ENCODE measurements around the gene MYOG.

Gene MYOG

DNA sequence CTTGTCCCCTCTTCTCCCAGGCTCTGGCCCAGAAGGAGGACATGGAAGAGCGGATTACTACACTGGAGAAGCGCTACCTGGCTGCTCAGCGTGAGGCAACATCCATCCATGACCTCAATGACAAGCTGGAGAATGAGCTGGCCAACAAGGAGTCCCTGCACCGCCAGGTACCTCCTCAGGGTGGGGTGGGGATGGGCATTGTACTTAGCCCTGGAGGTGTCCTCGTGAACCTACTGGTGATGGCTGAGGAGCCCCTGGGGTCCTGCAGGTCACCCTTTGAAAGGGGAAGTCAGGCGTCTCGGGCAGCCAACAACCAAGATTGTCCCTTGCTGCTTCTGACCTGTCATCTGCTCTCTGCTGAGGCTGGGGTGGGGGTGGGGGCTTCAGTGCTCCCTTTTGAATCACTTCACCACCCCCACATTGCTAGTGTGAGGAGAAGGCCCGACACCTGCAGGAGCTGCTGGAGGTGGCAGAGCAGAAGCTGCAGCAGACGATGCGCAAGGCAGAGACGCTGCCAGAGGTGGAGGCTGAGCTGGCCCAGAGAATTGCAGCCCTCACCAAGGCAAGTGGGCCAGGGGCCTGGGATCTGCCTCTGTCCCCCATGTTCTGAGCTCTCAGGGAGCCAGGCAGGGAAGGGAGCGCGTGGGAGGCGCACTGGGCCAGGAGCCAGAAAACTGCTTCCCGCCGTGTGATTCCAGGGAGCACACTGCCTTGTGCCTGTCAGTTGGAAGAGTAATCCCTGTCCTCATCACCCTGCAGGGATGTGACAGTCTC, 39.8 kb downstream of the MYOG start:
- DNase-seq = no peak

DNA sequence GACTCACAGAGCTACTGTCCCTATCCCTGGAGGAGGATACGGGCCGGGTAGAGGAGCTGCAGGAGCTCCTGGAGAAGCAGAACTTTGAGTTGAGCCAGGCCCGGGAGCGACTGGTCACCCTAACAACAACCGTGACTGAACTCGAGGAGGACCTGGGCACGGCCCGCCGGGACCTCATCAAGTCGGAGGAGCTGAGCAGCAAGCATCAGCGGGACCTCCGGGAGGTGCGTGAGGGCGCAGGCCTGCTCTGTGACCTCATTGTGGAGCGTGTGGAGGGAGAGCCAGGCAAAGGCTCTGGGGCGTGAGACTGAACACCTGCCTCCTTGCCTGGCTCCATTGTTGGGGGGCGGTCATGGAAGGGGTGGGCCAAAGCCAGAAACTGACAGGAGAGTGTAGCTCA, 40.5 kb downstream of the MYOG start:
- DNase-seq = no peak

DNA sequence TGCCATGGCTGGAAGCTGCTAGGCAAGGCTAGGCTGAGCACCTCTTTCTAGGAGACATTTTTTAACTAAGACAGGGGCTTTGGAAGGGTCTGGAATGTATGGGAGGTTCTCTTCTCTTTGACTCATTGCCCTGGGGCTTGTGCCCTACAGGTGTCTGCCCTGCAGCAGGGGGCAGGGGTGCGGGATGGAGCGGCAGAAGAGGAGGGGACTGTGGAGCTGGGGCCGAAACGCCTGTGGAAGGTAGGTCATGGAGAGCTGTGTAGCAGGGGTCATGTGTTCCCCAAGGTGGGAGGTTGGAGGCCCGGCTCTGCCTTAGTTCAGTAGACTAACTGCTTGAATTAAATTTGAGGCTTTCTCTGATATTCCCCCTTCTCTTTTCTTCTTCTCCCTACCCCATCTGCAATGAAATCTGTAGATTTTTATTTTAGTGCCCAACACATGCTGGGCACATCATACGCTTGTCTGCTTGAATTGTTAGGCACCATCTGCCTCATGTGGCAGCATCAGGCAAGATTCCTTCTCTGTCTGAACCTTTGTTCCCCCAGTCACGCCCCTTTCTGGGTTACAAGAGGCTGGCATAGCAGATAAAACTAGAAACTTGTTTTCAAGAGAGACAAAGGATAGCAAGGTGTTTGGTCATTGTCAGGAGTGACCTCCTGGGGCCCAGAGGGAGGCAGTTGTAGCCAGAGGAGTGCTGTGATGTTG, 41.1 kb downstream of the MYOG start:
- no peak for DNase-seq

DNA sequence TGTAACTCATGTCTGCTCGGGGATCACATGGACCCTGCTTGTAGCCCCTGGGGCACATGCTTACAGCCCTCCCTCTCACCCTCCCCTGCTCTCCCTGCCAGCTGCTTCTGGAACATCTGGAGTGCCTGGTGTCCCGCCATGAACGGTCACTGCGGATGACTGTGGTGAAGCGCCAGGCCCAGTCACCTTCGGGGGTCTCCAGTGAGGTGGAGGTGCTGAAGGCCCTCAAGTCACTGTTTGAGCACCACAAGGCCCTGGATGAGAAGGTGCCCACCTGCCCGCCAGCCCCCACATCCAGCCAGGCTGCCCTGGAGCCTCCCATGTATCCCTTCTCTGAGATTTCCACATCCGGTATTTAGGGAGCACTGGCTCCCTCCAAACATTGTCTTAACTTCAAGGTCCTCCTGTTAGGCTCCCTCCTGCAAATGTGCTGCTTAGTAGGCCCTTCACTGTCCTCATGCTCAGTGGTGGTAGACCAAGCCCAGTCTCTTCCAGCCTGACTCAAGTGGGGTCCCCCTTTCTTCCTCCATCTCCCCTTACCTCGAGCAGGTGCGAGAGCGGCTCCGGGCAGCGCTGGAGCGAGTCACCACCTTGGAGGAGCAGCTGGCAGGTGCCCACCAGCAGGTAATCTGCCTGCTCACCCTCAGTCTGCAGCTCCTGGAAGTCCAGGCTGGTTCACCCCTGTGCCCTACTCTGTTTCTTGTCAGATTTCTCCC, 41.8 kb downstream of the MYOG start:
- DNase-seq = no peak

DNA sequence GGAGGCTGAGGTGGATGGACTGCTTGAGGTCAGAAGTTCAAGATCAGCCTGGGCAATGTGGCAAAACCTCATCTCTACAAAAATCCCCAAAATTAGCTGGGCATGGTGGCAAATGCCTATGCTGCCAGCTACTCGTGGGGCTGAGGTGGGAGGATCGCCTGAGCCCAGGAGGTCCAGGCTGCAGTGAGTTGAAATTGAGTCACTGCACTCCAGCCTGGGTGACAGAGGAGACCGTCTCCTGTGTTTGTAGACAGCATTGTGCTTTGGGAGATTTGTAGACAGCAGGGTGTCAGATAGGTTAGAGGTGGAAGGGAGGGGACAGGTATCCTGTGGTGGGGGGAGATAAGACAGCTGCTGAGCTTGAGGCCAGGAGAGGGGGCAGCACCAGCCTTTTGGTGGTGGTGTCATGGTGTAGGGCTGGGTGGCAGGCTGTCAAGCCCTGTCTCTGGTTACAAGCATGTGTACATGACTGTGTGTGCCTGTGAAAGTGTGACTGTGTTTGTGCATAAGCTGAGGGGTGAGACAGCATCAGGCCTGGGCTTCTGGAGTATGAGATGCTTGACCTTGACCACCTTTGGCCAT, 44.4 kb downstream of the MYOG start:
- no peak for DNase-seq

DNA sequence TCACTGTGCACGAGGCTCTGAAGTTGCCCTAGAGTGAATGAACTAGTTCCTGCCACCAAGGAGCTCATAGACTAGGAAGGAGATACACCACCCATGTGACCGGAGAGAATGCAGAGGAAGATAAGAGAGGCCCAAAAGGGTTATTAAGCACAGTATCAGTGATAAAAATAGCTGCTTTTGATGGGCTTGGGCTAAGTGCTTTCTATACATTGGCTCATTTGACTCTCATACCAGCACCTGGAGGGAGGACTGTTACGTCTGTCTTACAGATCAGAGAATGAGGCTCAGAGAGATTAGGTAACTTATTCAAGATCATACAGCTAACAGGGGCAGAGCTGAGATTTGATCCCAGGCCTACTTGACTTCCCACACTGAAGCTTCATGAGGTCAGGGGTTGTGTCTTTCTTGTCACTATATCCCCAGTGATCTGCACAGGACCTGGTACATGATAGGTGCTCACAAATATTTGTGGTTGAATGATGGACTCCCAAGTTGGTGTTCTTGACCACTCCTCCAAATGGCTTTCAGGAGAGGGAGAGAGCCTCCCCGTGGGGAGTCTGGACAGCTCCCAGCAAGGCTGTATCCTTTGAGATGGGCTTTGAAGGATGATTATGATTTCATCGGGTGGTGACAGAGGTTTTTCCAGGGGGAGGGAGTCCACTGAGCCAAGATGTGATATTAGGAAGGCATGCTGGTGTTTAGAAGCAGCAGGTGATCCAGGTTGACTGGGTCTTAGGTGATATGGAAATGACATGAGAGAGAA, 45.1 kb downstream of the MYOG start:
- DNase-seq = no peak

DNA sequence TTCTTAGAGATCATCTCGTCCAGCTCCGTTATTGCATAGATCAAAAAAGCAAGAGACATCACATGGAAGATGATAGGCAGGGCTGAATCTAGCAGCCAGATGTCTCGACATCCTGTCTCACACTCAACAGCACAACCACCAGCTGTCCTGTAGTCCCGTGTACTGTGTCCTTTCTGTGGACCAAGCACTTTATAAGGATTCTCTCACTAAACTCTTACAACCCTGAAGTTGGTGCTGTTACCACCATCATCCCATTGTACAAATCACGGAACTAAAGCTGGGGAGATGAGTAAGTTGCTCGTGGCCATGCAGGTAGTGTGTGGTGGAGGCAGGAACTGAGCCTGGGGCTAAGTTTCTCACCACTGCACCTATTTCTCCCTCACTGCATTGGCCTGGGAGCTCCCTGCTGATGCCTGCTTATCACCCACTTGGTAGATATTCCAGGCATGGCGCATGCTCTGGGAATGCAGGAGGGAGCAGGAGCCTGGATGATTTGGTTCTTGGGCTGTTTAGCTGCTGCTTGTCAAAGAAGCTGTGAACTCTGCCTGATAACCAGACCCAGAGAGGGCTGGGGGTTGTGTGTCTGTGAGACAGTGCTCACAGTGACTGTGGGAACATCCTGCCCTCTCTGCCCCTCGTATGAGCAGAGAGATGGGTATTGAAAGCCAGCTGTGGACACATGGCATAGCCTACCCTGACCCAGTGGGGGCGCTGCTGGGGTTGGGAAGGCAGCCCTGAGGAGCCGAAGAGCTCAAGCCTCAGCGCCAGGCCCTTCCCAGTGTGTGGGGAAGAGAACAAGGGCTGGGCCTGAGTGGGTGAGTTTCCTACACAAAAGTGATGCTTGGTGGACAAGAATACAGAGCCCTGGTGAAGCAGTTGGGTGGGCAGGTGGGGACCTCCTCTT, 46.0 kb downstream of the MYOG start:
- no peak for DNase-seq

DNA sequence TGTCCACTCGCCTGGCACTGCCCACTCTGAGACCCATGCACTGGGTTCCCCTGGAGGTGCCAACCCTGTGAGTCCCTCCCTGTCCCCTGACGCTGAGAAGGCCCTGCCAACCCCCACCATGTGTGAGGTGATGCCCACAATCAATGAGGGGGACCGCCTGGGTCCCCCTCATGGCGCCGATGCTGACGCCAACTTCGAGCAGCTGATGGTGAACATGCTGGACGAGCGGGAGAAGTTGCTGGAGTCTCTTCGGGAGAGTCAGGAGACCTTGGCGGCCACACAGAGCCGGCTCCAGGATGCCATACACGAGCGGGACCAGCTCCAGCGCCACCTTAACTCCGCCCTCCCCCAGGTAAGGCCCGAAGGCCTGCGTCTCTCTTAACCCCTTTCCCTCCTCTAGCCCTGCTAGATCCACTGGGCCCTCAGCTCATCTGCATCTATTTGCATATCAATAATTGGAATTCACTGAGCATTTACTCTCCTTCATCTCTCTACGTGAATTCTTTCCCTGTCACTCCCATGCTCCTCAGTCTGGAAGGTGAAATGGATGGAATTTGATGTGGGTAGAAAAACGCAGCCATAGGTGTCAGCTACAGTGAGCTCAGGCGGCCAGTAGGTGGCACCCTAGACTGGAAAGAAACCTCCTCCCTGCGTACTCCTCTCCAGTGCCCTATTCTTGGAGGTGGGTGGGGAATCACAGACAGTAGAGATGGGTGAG, 46.8 kb downstream of the MYOG start:
- DNase-seq = peak; percentile 74

DNA sequence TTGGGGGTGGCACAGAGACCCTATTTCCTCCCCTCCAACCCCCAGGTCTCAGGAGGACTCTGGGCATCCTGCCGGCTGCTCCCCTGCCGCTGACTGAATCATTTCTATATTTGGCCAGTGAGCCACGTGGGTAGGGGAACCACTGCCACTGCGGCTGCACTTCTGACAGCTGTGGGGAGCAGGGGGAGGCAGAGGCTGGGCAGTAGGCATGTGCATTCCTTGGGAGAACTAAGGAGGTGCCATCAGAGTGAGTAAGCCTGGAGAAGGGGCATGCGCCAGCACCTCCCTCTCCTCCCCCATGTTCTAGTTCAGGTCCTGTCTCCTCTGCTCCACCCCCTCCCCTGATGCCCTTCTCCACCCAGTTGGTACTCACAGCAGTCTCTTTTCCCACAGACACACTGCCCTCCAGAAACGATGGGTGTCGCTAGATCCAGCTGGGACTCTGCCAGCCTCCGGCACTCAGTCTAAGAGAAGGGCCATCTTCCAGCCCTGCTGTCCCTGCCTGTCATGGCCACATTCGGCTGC, 47.5 kb downstream of the MYOG start:
- DNase-seq = peak; percentile 61

DNA sequence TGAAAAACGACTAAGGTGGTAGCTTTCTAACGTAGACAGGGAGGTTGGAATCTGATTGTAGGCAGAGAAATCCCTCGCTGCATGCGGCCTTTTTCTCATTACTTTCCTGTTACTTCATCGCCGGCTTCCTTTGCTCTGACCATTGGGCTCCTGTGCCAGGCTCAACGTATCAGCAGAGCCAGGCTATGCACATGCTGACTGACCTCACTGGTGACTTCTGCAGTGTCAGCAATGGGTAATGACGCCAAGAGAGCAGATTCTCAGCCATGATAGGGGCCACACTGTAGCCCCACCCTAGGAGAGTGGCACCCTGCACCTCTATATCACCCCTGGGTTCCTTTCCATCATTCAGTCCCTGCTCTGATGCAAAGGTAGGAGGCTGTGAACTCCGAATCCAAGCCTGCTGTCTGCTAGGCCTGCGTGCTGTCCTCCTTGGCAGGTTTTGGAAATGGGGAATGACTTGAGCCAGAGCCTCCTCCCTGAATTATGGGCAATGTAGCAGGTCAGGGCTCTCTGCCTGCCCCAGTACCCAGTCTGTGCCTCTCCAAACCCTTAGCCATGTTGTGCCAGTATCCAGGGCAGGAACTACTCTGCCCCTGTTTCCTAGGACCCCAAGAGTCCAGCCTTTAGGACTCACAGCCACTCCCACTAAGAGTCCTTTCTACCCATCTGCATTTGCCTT, 48.2 kb downstream of the MYOG start:
- no peak for DNase-seq

DNA sequence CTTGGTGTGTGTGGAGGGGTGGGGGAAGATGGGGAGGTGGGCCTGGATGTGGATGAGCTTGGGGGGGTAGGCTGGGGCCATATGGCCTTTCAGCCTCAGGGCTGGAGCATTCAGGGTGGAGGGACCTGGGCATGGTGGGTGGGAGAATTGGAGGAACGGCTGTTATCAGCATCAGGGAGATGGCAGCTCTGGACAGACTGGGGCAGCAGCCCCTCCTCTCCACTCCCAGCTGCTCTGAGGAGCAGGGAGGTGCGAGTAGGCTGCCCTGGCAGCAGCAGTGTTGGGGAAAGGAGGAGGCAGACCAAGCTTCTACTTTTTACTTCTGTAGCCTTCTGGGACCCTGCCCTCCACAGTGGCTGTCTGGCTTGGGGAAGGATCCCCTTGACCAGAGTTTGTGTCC, 49.3 kb downstream of the MYOG start:
- DNase-seq = no peak

DNA sequence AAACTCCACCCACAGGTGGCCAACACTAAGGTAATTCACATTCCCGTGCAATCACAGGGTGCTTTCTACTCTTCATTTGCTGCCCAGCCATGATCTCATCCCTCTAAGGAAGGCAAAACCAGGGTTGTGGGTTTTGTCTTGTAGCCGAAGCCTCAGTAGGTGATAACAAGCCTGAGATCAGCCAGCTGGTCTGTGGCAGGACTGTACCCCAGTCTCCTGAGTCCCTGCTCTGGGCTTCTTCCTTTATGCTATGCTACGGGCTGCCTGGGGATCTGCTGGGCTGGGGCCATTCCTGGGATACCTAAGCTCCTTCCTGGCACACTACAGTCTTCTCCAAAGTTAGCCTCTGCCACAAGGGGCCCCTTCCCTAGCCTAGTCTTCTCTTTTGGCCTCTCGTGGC, 49.7 kb downstream of the MYOG start:
- DNase-seq = no peak

DNA sequence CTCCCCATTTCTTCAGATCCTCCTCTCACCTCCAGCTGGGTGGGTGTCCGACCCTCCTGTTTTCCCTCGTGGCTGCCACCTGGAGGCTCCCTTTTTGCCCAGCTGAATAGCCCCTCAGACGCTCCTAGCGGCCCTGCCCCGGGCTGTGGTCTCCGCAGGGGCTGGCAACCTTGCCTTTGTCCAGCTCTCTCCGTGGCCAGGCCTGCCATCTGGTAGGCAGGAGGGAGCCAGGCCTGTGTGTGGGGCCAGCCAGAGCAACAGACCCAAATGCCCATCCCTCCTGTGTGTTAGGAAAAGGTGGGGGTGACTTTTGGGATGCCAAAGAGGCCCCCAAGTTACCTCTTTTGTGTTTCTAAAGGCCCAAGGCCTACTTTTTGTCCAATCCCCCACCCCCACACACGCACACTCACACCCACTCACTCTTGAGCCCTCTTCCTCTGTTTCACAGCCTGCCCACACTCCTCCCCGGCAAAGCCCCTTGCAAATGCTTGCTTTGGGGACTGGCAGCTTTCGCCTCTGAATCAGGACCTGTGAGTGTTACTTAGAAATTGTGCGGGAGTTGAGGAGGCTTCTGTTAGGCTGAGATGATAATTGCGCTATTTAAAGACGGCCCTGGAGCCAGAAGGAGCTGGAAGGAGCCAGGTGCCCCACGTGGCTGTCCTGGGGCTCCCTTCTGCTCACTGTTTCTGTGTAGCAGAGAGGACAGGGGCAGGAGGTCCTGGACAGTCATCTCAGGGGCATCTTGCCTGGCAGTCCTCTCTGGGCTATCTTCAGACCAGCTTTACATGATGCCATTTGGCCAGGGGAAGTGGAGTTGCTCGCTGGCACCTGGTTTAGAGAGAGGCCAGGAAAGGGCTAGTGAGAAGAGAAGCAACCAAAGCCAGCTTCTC, 50.5 kb downstream of the MYOG start:
- no peak for DNase-seq

DNA sequence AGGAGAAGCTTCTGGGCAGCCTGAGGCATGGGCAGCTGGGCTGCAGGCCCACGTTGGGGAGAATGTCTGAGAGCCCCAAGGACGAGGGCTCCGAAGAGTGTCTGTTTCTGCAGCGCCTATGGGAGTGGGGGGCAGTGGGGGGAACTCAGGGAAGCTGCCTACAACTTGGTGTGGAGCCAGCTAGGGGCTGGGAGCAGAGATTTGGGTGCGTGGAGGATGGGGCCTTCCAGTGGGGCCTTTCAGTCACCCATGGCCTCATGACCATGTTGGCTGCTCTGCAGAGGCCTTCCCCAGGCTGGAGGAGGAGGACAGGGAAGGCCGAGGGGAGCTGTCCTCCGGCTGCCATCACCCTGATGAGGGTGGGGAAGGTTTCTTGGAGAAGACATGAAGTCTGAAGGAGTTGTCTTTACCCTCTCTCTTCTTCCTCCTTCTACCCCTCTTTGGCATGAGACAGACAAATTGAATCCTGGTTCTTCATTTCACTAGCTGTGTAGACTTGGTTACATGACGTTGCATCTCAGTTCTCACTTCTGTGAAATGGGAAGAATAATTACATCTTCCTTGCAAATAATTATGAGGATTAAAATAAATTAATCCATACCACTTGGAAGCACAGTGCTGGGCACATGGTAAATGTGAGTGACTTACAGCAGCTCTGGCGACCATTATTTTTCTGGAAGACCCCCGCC, 51.2 kb downstream of the MYOG start:
- no peak for DNase-seq

DNA sequence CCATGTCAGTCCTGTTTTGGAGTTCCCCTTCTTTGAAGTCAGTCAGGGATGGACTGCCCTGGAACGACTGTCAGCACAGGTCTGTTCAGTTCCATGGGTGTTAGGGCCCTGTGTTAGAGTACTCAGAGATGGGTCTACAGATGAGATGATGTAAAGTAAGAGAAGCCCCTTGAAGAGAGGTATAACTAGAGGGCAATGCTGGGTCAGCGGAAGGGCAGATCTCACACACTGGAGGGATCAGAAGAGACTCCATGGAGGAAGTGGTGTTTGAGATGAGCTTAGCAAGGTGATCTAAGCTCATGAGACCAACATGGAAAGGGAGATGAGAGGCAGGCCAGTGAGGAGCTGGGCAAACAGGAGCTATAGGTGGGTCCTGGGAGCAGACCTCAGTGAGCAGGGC, 51.9 kb downstream of the MYOG start:
- DNase-seq = no peak

DNA sequence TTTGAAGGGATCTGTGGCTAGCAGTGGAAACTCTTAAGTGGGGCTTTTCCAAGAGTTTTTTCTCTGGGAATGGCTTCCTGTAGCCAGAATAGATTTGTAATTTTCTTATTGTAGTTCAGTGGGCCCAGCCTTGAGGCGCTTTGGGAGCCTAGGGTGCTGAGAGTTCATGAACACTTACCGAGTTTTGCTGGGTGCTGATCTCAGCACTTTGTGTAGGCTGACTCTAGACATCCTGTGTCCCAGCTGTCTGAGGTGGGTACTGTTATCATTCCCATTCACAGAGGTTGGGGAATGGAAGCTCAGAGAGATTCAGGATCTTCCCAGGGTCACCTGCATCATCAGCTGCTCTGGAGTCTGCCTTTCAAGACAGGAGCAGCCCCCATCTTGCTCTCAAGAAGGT, 52.5 kb downstream of the MYOG start:
- DNase-seq = no peak

All from midbrain (tissue), 1 donor.